Neural cell (in vitro differentiated cells): ENCODE measurements around the gene GTPBP2.

ENCODE experiments used
- EZH2 ChIP-seq: fragments of 200-600, 300-800 bp; shearing (Covaris generic), sonication (generic); IDR thresholded peaks from 2 replicates; pipeline ENCODE4 v1.6.1; 2014; ENCODE audit warnings: antibody characterized with exemption, low read length, borderline replicate concordance, mild to moderate bottlenecking; ENCODE audit not compliant: insufficient read depth, poor library complexity, severe bottlenecking
- TF ChIP-seq, protein P1 (sequence below): fragments of 450-650 bp; IDR thresholded peaks from 2 replicates; pipeline ENCODE4 v1.5.1; 2014; ENCODE audit warnings: antibody characterized with exemption, mild to moderate bottlenecking, moderate library complexity; ENCODE audit not compliant: poor library complexity, severe bottlenecking

DNA sequence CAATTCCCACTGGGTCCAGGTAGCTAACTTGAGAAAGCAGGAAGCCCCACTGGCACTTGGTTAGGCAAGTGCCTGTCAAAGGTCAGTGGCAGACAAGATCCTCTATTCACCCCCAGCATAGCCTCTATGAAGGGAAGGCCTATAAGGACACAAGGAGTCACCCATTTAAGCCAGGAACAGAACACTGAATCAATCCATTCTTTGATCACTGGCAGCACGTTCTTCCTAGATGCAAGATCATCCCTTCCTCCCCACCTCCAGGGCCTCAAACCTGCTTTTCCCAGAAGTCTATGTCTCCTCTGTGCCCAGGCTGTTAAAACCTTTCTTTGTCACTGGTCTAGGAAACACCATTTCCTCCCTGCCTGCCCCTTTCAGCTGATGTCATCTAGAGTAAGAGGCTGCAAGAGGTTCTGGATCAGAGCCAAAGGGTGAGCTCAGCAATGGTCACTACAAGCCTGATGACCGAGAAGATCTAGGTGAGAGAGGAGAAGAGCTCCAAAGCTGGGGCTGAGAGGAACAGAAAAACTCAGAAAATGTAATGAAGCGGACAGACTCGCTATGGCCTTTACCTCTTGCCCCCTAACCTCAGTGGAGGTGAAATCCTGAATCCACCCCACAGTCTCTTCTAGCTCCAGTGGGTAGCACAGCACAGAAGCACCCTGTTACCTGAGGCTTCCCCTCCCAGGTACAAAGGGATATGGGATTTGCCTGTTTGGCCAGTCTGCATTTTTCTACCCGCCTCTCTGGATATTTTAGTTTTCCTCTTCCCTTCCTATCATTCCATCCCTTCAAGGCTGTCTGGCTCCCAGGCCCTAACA, 1.8 kb downstream of the GTPBP2 start:
- TF ChIP-seq, protein P1, sequence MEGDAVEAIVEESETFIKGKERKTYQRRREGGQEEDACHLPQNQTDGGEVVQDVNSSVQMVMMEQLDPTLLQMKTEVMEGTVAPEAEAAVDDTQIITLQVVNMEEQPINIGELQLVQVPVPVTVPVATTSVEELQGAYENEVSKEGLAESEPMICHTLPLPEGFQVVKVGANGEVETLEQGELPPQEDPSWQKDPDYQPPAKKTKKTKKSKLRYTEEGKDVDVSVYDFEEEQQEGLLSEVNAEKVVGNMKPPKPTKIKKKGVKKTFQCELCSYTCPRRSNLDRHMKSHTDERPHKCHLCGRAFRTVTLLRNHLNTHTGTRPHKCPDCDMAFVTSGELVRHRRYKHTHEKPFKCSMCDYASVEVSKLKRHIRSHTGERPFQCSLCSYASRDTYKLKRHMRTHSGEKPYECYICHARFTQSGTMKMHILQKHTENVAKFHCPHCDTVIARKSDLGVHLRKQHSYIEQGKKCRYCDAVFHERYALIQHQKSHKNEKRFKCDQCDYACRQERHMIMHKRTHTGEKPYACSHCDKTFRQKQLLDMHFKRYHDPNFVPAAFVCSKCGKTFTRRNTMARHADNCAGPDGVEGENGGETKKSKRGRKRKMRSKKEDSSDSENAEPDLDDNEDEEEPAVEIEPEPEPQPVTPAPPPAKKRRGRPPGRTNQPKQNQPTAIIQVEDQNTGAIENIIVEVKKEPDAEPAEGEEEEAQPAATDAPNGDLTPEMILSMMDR: no peak
- TF ChIP-seq EZH2: no peak
